ENCODE measurements around the gene AOPEP. TPM values are rescaled to one million over a fixed set of nuclear protein-coding genes. Genes with fewer than 3 reads are reported as not detected.

AOPEP gene
- 43.5 and 129 TPM in 2 replicates for total RNA-seq

GRCh38 chr9:94726495-94727191 is at the start of gene AOPEP:
TSS of gene AOPEP (plus strand) at chr9:94726699. CDS start at chr9:94759784, 33,085 bp downstream.

Other genes starting within 250 kb of the AOPEP start
- under 0.01 TPM in 2 replicates for gene PCAT7, start 171.6 kb upstream of the AOPEP start, total RNA-seq
- gene FBP2, start 132.9 kb upstream of the AOPEP start, total RNA-seq = not detected in 2 replicates
- 0.12 TPM in 1 of 2 replicates, not detected in the other for gene FBP1, start 87.2 kb upstream of the AOPEP start, total RNA-seq

All from pericardium fibroblast (primary cell).